ENCODE data around the gene CCL1. TPM values are rescaled to one million over a fixed set of nuclear protein-coding genes. Genes with fewer than 3 reads are reported as not detected.

The CCL1 gene, protein sequence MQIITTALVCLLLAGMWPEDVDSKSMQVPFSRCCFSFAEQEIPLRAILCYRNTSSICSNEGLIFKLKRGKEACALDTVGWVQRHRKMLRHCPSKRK
- total RNA-seq, result 10 to 100 TPM in 1 of 2 experiments, under 1 TPM in 1; 0.73 to 25.6 TPM

DNA sequence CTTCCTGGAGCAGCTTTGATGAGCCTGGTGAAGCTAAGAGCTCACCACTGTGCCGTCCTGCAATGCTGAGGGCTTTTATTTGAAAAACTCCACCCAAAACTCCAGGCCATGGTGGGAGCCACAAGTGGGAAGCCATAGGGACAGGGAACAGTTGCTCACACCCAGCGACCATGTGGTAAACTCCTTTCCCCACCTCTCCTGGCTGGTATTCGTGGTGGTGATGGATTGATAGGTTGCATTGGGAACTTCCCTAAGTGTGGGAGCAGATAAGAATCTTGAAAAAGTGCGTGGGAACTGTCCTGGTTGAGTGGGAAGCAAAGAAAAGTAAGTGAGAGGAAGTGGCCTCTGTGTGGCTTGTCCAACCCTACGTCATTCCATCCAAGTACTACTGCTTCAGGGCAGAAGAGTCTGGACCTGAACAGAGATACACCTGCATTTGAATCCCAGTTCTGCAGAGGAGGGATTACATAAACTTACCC is at the start of gene CCL1:
Gene CCL1, minus strand, starts transcription at position 51 of the 479 bp plus-strand sequence. CDS start 72 bp downstream, outside the sequence.
- DNase-seq (no peak), ATAC-seq (no peak)
- Mint-ChIP-seq H3K27me3 (peaks cover 51% of the 10 kb centered on the region), H3K27ac (peak within 1 kb of the TSS; percentile 13), H3K36me3 (no peaks in the 10 kb centered on the region), H3K9me3 (ENCODE audit: low read depth) (no peaks in the 10 kb centered on the region), H3K4me3 (no peak within 1 kb of the TSS), H3K4me1 (peaks cover 70% of the 10 kb centered on the region)
- CTCF ChIA-PET, result interaction anchor here (1.1 to 6.9 kb wide), 11 partner anchors 8 to 192 kb away, joined by 3 to 262 read pairs (median 38); partner anchors contain the start of gene CCL8

DNA sequence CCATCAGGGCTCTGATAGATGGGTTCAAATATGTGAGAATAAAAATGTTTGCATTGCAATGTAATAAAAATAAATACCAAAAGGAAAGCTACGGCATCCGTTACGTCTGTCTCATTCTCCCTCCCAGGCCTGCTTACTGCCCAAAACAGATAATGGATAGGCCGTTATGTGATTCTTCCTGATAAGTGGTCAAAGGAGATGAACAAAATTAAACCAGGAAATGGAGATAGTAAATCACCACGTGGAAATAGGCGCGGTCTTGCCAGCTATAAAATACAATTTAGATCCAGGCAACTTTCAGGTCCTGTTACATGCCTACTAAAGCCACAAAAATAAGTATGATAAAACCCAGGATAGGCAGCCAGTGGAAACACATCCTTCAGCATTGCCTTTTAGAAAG is 49.5 kb upstream of the CCL1 start:
- H3K27ac Mint-ChIP-seq, result no peak overlapping the region
- peaks cover 61% of the 10 kb centered on the region for H3K27me3 Mint-ChIP-seq
- no peaks in the 10 kb centered on the region for H3K36me3 Mint-ChIP-seq
- H3K4me1 Mint-ChIP-seq, result peaks cover 25% of the 10 kb centered on the region
- H3K9me3 Mint-ChIP-seq (ENCODE audit: low read depth), result no peaks in the 10 kb centered on the region
- CTCF ChIA-PET, result interaction anchor here (2.9 kb wide), 1 partner anchor 8 kb away, joined by 12 read pairs; no protein-coding TSS in a partner anchor
- no peak for ATAC-seq
- no peak overlapping the region for H3K4me3 Mint-ChIP-seq
- no peak for DNase-seq

- DNase-seq (no peak), ATAC-seq (no peak)
- H3K4me3 Mint-ChIP-seq, result no peak overlapping the region
- H3K4me1 Mint-ChIP-seq, result peaks cover 25% of the 10 kb centered on the region
- CTCF ChIA-PET, result interaction anchor here (1.0 to 2.9 kb wide), 2 partner anchors 9 to 707 kb away, joined by 3 to 12 read pairs; no protein-coding TSS in a partner anchor
- H3K27me3 Mint-ChIP-seq, result peaks cover 62% of the 10 kb centered on the region
- H3K27ac Mint-ChIP-seq, result no peak overlapping the region
- no peaks in the 10 kb centered on the region for H3K36me3 Mint-ChIP-seq
- no peaks in the 10 kb centered on the region for H3K9me3 Mint-ChIP-seq (ENCODE audit: low read depth)
Measured at GRCh38 chr17:34411646-34412421, 48.8 kb upstream of the CCL1 start.

DNA sequence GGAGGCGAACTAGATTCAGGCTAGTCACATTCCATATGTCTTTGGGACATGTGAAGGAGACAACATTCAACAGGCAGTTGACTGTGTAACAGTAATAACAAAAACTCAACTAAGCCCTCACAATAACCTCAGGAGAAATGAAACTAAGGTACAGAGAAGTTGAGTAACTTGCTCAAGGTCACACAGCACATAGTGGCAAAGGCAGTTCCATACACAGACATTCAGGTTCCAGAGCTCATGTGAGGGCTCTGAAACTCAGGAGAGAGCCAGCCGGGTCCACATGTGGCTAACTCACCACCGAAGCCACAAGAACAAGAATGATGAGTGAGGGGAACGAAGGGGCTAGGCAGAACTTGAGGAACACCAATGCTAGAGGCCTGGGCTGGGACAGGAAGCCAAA is 46.3 kb upstream of the CCL1 start:
- Mint-ChIP-seq H3K27ac (no peak overlapping the region), H3K4me1 (peaks cover 25% of the 10 kb centered on the region), H3K36me3 (no peaks in the 10 kb centered on the region), H3K4me3 (no peak overlapping the region), H3K27me3 (peaks cover 51% of the 10 kb centered on the region), H3K9me3 (ENCODE audit: low read depth) (no peaks in the 10 kb centered on the region)
- ATAC-seq (no peak), DNase-seq (no peak)
- CTCF ChIA-PET, result no interaction called here

GRCh38 chr17:34408439-34408838 is 45.4 kb upstream of the CCL1 start:
- no peaks in the 10 kb centered on the region for H3K36me3 Mint-ChIP-seq
- no peak overlapping the region for H3K27ac Mint-ChIP-seq
- H3K4me1 Mint-ChIP-seq, result peaks cover 20% of the 10 kb centered on the region
- H3K4me3 Mint-ChIP-seq, result no peak overlapping the region
- H3K9me3 Mint-ChIP-seq (ENCODE audit: low read depth), result no peaks in the 10 kb centered on the region
- ATAC-seq (no peak), DNase-seq (no peak)
- H3K27me3 Mint-ChIP-seq, result peaks cover 45% of the 10 kb centered on the region
- CTCF ChIA-PET, result interaction anchor here (0.7 to 1.3 kb wide), 2 partner anchors 11 kb away, joined by 3 to 10 read pairs; no protein-coding TSS in a partner anchor

- no peak overlapping the region for H3K27ac Mint-ChIP-seq
- no peaks in the 10 kb centered on the region for H3K36me3 Mint-ChIP-seq
- ATAC-seq (no peak), DNase-seq (no peak)
- H3K9me3 Mint-ChIP-seq (ENCODE audit: low read depth), result no peaks in the 10 kb centered on the region
- CTCF ChIA-PET, result interaction anchor here (1.2 to 1.5 kb wide), 2 partner anchors 14 to 45 kb away, joined by 3 read pairs; no protein-coding TSS in a partner anchor
- no peak overlapping the region for H3K4me3 Mint-ChIP-seq
- H3K4me1 Mint-ChIP-seq, result peaks cover 17% of the 10 kb centered on the region
- peaks cover 32% of the 10 kb centered on the region for H3K27me3 Mint-ChIP-seq
Measured at GRCh38 chr17:34406226-34406625, 43.2 kb upstream of the CCL1 start.

GRCh38 chr17:34403006-34403405 is 40.0 kb upstream of the CCL1 start:
- peaks cover 33% of the 10 kb centered on the region for H3K4me1 Mint-ChIP-seq
- peaks cover 6% of the 10 kb centered on the region for H3K27me3 Mint-ChIP-seq
- H3K27ac Mint-ChIP-seq, result no peak overlapping the region
- H3K36me3 Mint-ChIP-seq, result no peaks in the 10 kb centered on the region
- no peak overlapping the region for H3K4me3 Mint-ChIP-seq
- ATAC-seq (no peak), DNase-seq (no peak)
- no peaks in the 10 kb centered on the region for H3K9me3 Mint-ChIP-seq (ENCODE audit: low read depth)
- CTCF ChIA-PET, result interaction anchor here (1.2 to 8.8 kb wide), 2 partner anchors 15 to 17 kb away, joined by 6 to 99 read pairs; no protein-coding TSS in a partner anchor

DNA sequence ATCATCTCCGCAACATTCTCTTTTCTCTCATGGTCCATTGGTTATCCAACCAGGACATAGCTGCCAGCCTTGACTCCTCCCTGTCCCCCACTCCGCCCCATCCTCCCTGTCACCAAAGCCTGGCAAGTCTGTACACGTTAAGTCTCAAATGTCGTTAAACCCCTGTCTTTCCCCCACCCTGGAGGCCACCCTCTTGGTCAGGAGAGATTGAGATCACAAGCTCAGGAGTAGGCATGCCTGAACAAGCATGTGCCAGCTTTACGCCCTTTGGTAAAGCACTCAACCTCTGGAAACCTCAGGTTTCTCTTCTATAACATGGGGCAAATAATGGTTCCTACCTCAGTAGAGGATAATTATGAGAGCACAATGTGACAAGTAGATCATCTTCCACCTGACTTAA is 38.1 kb upstream of the CCL1 start:
- no peaks in the 10 kb centered on the region for H3K9me3 Mint-ChIP-seq (ENCODE audit: low read depth)
- CTCF ChIA-PET, result interaction anchor here (1.4 to 8.8 kb wide), 4 partner anchors 15 to 40 kb away, joined by 4 to 99 read pairs (median 34); partner anchors contain the start of gene CCL1
- no peaks in the 10 kb centered on the region for H3K36me3 Mint-ChIP-seq
- peaks cover 44% of the 10 kb centered on the region for H3K4me1 Mint-ChIP-seq
- DNase-seq, result no peak
- peaks cover 3% of the 10 kb centered on the region for H3K27me3 Mint-ChIP-seq
- H3K27ac Mint-ChIP-seq, result no peak overlapping the region
- no peak overlapping the region for H3K4me3 Mint-ChIP-seq
- ATAC-seq, result no peak

- Mint-ChIP-seq H3K36me3 (no peaks in the 10 kb centered on the region), H3K4me1 (peaks cover 44% of the 10 kb centered on the region), H3K27me3 (peaks cover 5% of the 10 kb centered on the region), H3K27ac (no peak overlapping the region), H3K9me3 (ENCODE audit: low read depth) (no peaks in the 10 kb centered on the region), H3K4me3 (no peak overlapping the region)
- ATAC-seq, result no peak
- CTCF ChIA-PET, result interaction anchor here (1.6 to 8.8 kb wide), 6 partner anchors 7 to 39 kb away, joined by 3 to 99 read pairs (median 12); partner anchors contain the start of gene CCL1
- DNase-seq, result peak; percentile 55
Measured at GRCh38 chr17:34400301-34400931, 37.4 kb upstream of the CCL1 start.

DNA sequence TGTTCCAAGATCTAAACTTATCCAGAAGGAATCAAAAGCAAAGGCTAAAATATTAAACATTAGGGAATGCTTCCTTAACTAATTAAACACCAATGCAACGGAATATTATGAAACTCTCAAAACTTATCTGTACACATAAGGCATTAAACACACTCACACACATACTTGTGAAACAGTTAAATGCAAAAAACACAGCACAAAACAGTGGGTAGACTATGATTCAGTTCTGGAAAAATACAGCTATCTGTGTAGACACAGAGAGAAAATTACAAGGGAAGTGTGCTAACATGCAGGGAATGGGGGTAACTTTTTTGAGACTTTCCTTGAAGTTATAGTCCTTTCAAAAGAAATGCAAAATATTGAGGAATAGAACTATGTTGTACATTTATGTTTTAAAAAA is 36.7 kb upstream of the CCL1 start:
- ATAC-seq, result no peak
- peaks cover 44% of the 10 kb centered on the region for H3K4me1 Mint-ChIP-seq
- no peak for DNase-seq
- H3K27ac Mint-ChIP-seq, result peak overlapping the region; percentile 81
- no peak overlapping the region for H3K4me3 Mint-ChIP-seq
- CTCF ChIA-PET, result interaction anchor here (1.2 to 8.8 kb wide), 8 partner anchors 8 to 228 kb away, joined by 3 to 99 read pairs (median 6); partner anchors contain the start of gene CCL1
- H3K27me3 Mint-ChIP-seq, result peaks cover 5% of the 10 kb centered on the region
- no peaks in the 10 kb centered on the region for H3K9me3 Mint-ChIP-seq (ENCODE audit: low read depth)
- H3K36me3 Mint-ChIP-seq, result peaks cover 2% of the 10 kb centered on the region

GRCh38 chr17:34398990-34399389 is 36.0 kb upstream of the CCL1 start:
- H3K27me3 Mint-ChIP-seq, result peaks cover 5% of the 10 kb centered on the region
- H3K36me3 Mint-ChIP-seq, result peaks cover 2% of the 10 kb centered on the region
- H3K27ac Mint-ChIP-seq, result peak overlapping the region; percentile 81
- peaks cover 44% of the 10 kb centered on the region for H3K4me1 Mint-ChIP-seq
- CTCF ChIA-PET, result interaction anchor here (1.1 to 8.8 kb wide), 10 partner anchors 9 to 593 kb away, joined by 3 to 99 read pairs (median 4); partner anchors contain the start of gene CCL1
- no peak overlapping the region for H3K4me3 Mint-ChIP-seq
- ATAC-seq, result peak; percentile 91
- DNase-seq, result no peak
- H3K9me3 Mint-ChIP-seq (ENCODE audit: low read depth), result no peaks in the 10 kb centered on the region

GRCh38 chr17:34397265-34397664 is 34.2 kb upstream of the CCL1 start:
- Mint-ChIP-seq H3K4me1 (peaks cover 45% of the 10 kb centered on the region), H3K9me3 (ENCODE audit: low read depth) (no peaks in the 10 kb centered on the region), H3K4me3 (no peak overlapping the region), H3K27me3 (peaks cover 5% of the 10 kb centered on the region), H3K36me3 (peaks cover 3% of the 10 kb centered on the region), H3K27ac (peak overlapping the region; percentile 7)
- CTCF ChIA-PET, result interaction anchor here (0.8 to 8.8 kb wide), 12 partner anchors 11 to 196 kb away, joined by 3 to 99 read pairs (median 4); partner anchors contain the start of gene CCL1
- DNase-seq, result no peak
- no peak for ATAC-seq

GRCh38 chr17:34393401-34393800 is 30.4 kb upstream of the CCL1 start:
- CTCF ChIA-PET, result interaction anchor here (2.1 to 3.2 kb wide), 2 partner anchors 10 to 32 kb away, joined by 12 to 15 read pairs; no protein-coding TSS in a partner anchor
- ATAC-seq, result no peak

More at GRCh38 chr17:34393401-34393800, 30.4 kb upstream of the CCL1 start:
- peaks cover 40% of the 10 kb centered on the region for H3K4me1 Mint-ChIP-seq
- H3K36me3 Mint-ChIP-seq, result peaks cover 3% of the 10 kb centered on the region
- no peak overlapping the region for H3K27ac Mint-ChIP-seq
- DNase-seq, result no peak
- no peaks in the 10 kb centered on the region for H3K9me3 Mint-ChIP-seq (ENCODE audit: low read depth)
- no peak overlapping the region for H3K4me3 Mint-ChIP-seq
- peaks cover 8% of the 10 kb centered on the region for H3K27me3 Mint-ChIP-seq
